Epithelial cell of prostate (primary cell): ENCODE measurements around the gene STX8.
A peak's percentile ranks its signal among the peaks of the same experiment; 100 is the strongest.

Experiments
- DNase-seq: peaks from one replicate; pipeline ENCODE4 v3.0.0-alpha.2; 2011; ENCODE audit warnings: low read depth, low spot score
- H3K27ac ChIP-seq: fragments of 450-650 bp; 2 replicates; pipeline ENCODE4 v1.5.1; 2017; ENCODE audit warnings: mild to moderate bottlenecking

Gene STX8

DNA sequence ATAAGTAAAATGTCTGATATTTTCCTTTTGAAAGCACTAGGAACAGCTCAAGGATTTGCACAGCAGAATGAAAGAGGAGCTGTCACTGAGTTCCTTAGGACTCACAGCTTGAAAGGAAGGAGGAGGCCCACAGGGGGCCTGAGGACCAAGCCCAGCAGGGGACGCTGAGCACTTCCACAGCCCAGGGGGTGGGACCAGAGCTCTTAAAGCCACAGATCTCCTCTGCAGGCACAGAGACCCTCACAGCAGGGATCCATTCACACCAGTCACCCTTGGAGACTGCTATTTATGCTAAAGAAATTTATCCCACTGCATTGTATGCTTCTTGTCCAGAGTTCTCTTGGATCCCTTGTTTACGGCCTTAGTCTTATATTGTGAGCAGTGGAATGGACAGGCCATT, 253.3 kb downstream of the STX8 start:
- no peak overlapping the region for H3K27ac ChIP-seq
- DNase-seq: no peak

DNA sequence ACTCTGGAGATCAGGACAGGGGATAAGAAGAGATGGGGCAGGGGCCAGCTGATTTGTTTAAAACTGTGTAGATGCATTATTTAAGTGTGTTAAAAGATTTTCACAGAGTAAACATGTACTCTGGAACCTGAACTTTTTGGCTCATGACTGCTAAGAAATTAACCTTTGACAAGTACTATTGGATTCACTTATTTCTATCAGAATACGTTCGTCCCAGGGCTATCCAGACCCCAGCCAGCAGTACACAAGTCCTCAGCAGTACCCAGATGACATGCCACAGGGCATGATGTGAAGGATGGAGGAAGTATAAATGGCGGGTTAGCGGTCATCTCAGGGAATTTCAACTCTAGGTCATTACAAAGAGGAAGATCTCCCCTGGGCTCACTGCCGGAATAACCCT, 253.7 kb downstream of the STX8 start:
- no peak for DNase-seq
- no peak overlapping the region for H3K27ac ChIP-seq

GRCh38 chr17:9315360-9315759, 260.3 kb downstream of the STX8 start:
- H3K27ac ChIP-seq: no peak overlapping the region
- DNase-seq: no peak

- H3K27ac ChIP-seq: no peak overlapping the region
Observed at GRCh38 chr17:9313346-9313745, 262.3 kb downstream of the STX8 start.

GRCh38 chr17:9309216-9309615, 266.4 kb downstream of the STX8 start:
- no peak for DNase-seq
- H3K27ac ChIP-seq: no peak overlapping the region

More at GRCh38 chr17:9313346-9313745, 262.3 kb downstream of the STX8 start:
- no peak for DNase-seq

DNA sequence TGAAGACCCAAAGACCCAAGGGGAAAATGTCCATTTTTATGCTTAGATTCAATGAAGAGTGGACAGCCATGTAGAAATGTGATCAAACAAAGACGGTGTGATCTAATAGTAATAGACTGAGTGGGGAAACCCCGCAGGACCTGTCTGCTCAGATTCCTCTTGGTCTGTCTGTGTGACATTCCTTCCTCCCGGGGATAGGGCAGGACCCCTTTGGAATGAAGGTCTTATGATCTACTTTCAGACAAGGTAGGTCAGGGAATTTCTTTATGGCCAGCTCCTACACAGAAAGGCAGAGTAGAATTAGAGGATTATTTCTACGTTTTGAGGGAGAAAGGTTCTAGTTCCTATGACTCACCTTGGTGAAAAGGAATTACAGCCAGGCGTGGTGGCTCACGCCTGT, 267.6 kb downstream of the STX8 start:
- peak; percentile 16 for DNase-seq
- H3K27ac ChIP-seq: no peak overlapping the region

- DNase-seq: no peak
- H3K27ac ChIP-seq: no peak overlapping the region
Observed at GRCh38 chr17:9307313-9307998, 268.2 kb downstream of the STX8 start.

- no peak overlapping the region for H3K27ac ChIP-seq
- DNase-seq: peak; percentile 16
Observed at GRCh38 chr17:9306086-9306485, 269.5 kb downstream of the STX8 start.

DNA sequence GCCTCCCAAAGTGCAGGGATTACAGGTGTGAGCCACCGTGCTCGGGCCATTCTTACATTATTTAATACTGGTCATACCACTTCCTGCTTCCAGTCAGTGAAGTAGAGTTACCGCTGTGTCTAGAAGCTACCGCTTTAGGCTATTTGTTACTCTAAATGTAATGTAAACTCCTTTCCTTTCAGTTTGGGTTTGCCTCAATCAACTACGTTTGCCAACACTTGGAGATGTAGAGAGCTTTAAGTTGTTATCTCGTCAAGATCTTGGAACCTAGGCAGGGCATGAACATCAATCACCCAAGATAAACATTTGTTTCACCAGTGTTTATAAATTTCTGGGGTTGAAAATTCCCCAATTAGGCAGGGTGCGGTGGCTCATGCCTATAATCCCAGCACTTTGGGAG, 275.9 kb downstream of the STX8 start:
- H3K27ac ChIP-seq: no peak overlapping the region
- no peak for DNase-seq

- no peak for DNase-seq
- no peak overlapping the region for H3K27ac ChIP-seq
Observed at GRCh38 chr17:9298776-9299295, 276.8 kb downstream of the STX8 start.

DNA sequence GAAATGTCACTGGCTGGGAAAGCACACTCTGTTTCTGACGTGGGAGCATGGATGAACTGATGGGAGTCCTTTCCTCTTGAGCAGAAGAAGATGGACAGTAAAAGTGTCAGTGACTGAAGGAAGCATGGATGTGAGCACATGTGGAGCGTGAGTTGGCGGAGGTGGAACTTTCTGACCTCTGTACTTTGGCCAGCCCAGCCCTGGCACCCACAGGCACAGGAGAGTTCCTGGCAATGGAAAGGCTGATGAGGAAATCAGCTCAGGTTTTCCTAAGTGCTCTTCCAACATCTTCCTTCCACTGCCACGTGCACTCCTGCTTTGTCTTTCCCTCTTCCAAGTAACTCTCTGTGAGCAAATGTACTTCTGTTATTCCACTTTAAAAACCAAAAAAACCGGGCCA, 277.5 kb downstream of the STX8 start:
- no peak for DNase-seq
- H3K27ac ChIP-seq: no peak overlapping the region

DNA sequence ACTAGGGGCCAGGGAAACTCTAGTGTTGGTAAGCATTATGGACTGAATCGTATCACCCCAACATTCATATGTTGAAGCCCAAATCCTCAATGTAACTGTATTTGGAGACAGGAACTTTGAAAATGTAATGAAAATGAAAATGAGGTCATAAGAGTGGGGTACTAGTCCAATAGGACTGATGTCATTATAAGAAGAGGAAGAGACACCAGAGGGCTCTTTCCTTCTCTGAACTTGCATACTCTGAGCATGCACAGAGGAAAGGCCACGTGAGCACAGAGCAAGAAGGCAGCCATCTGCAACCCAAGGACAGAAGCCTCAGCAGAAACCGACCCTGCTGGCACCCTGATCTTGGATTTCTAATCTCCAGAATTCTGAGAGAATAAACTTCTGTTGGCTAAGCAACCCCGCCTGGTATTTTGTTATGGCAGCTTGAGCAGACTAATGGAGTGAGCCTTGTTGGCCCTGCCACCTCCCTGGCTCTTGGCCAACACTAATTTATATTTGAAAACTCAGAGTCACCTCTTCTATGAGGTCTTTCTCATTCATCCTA, 280.9 kb downstream of the STX8 start:
- DNase-seq: no peak
- H3K27ac ChIP-seq: no peak overlapping the region

DNA sequence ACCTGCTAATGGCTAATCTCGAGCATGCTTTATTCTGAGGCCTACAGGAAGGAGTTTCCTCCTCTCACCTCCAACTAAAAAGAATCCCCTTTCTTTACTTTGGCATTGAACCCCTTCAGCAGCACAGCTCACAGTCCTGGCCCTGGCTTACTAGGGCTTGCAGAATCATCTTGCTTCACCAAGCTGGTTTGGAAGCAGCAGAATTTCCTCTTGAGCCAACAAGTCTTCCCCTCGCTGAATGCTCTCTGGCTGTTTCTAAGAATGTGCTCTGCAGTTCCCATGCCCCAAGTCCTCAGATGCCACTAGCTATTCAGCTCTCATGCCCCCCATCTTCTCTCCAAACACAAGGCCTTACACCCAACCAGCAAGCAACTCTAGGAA, 283.1 kb downstream of the STX8 start:
- H3K27ac ChIP-seq: no peak overlapping the region
- no peak for DNase-seq

- DNase-seq: no peak
- no peak overlapping the region for H3K27ac ChIP-seq
Observed at GRCh38 chr17:9291912-9292560, 283.6 kb downstream of the STX8 start.

GRCh38 chr17:9290226-9290613, 285.4 kb downstream of the STX8 start:
- no peak for DNase-seq
- peak overlapping the region; percentile 33 for H3K27ac ChIP-seq

DNA sequence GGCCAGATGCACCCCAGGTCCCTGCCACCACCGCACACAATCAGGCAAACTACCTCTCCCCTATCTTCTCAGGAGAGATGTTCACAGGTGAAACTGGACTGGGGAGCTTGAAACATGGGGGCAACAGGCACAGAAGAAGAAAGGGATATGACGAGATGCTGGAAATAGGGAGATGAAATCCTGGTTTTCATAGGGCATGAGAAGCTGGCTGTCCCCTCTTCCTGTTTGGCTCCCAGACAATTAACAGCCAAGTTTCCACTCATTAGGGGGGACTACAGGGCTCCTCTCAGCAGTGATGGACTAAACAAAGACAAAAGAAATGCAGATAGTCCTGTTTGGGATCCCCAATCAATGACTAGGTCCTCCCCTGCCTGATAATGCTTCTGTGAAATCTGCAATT, 288.3 kb downstream of the STX8 start:
- no peak for DNase-seq
- no peak overlapping the region for H3K27ac ChIP-seq

GRCh38 chr17:9286434-9286833, 289.2 kb downstream of the STX8 start:
- no peak for DNase-seq
- no peak overlapping the region for H3K27ac ChIP-seq

- DNase-seq: no peak
- no peak overlapping the region for H3K27ac ChIP-seq
Observed at GRCh38 chr17:9285602-9286427, 289.8 kb downstream of the STX8 start.

DNA sequence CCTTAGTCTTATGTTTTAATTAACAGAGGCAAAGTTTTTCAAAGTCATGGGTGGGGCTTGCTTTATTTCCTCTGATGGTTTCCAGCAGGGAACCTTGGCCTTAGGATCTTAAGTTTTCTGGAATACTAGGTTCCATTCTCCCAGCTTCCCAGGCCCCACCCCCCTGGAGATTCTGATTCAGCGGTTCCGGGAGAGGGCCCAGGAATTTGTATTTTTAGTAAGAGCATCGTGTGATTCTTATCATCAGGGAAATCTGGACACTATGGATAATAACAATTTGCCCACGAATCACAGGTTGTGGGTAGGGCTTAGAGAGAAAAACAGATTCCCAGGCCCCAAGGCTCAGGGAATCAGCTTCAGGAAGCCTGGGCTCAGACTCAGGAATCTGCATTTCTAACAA, 290.7 kb downstream of the STX8 start:
- no peak for DNase-seq
- H3K27ac ChIP-seq: no peak overlapping the region

DNA sequence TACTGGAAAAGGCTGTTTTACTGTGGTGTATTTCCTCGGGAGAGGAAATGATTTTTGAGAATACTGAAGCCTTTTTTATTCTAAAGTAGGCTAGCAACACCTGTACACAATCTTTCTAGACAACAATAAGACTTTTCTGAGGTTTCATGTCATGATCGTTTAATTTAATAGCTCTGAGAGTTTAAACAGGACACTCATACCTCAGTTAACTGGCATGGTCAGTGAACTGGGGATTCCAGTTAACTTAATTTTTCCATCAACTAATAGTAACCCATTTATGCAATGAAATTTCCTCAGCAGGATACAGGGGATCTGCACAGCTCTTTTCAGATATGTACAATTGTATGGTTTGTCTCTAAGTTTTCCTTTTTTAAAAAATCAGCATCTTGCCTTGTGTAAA, 291.7 kb downstream of the STX8 start:
- DNase-seq: no peak
- H3K27ac ChIP-seq: no peak overlapping the region

DNA sequence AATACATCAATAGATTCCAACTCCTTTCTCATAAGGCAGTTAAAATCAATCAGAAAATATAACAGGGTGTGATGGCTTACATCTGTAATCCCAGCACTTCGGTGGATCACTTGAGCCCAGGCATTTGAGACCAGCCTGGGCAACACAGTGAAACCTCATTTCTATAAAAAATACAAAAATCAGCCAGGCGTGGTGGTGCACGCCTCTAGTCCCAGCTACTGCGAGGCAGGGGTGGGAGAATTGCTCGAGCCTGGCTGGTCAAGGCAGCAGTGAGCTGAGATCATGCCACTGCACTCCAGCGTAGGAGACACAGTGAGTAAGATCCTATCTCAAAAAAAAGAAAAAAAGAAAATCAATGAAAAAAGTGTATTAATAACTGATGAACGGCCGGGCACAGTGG, 295.7 kb downstream of the STX8 start:
- DNase-seq: no peak
- no peak overlapping the region for H3K27ac ChIP-seq
